OCI-LY1 (cell line): ENCODE data around the gene NLRP13.

ENCODE experiments used
- H2AFZ ChIP-seq: fragments of 200-600 bp; sonication (generic), shearing (Covaris generic); 2 replicates; pipeline ENCODE4 v1.6.0; 2014; ENCODE audit warnings: antibody characterized with exemption, mild to moderate bottlenecking, low read length
- H3F3A ChIP-seq: fragments of 200-600 bp; sonication (generic), shearing (Covaris generic); 2 replicates; pipeline ENCODE4 v1.6.0; 2014; ENCODE audit warnings: mild to moderate bottlenecking, antibody characterized with exemption, low read length, moderate library complexity; ENCODE audit not compliant: insufficient read depth
- H3K27ac ChIP-seq: fragments of 200-600 bp; sonication (generic); 2 replicates; pipeline ENCODE4 v1.5.1; 2014; ENCODE audit warnings: low read length, mixed run types, mild to moderate bottlenecking, low read depth; ENCODE audit not compliant: poor library complexity, severe bottlenecking
- H3K27me3 ChIP-seq: fragments of 200-600 bp; sonication (generic); 2 replicates; pipeline ENCODE4 v1.6.0; 2014; ENCODE audit warnings: antibody characterized with exemption, mild to moderate bottlenecking, low read length, moderate library complexity; ENCODE audit not compliant: insufficient read depth
- H3K36me3 ChIP-seq: fragments of 200-600 bp; sonication (generic); 2 replicates; pipeline ENCODE4 v1.6.1; 2014; ENCODE audit warnings: mild to moderate bottlenecking, antibody characterized with exemption, low read length, moderate library complexity, mixed read lengths; ENCODE audit not compliant: insufficient read depth
- H3K4me1 ChIP-seq: fragments of 200-600 bp; sonication (generic); 2 replicates; pipeline ENCODE4 v1.5.1; 2014; ENCODE audit warnings: mild to moderate bottlenecking, low read length, moderate library complexity; ENCODE audit not compliant: insufficient read depth, severe bottlenecking
- H3K4me2 ChIP-seq: fragments of 200-600 bp; sonication (generic), shearing (Covaris generic); 2 replicates; pipeline ENCODE4 v1.6.1; 2014; ENCODE audit warnings: low read length
- H3K4me3 ChIP-seq: fragments of 200-600 bp; sonication (generic); 2 replicates; pipeline ENCODE4 v1.5.1; 2014; ENCODE audit warnings: low read length, low read depth, mild to moderate bottlenecking, mixed read lengths; ENCODE audit not compliant: poor library complexity, severe bottlenecking
- H3K79me2 ChIP-seq: fragments of 200-600 bp; shearing (Covaris generic); 2 replicates; pipeline ENCODE4 v1.6.1; 2016; ENCODE audit warnings: mixed run types, low read length, mixed read lengths; ENCODE audit not compliant: insufficient read depth
- H3K9ac ChIP-seq: fragments of 200-600 bp; sonication (generic), shearing (Covaris generic); 2 replicates; pipeline ENCODE4 v1.6.1; 2014; ENCODE audit warnings: mild to moderate bottlenecking, low read length, mixed read lengths
- H3K9me2 ChIP-seq: fragments of 200-600 bp; sonication (generic), shearing (Covaris generic); 2 replicates; pipeline ENCODE4 v1.6.1; 2014; ENCODE audit warnings: low read depth, mild to moderate bottlenecking, low read length, mixed read lengths
- H3K9me3 ChIP-seq: fragments of 200-600 bp; shearing (Covaris generic); 2 replicates; pipeline ENCODE4 v1.6.1; 2014; ENCODE audit warnings: low read length, mixed read lengths
- H4K20me1 ChIP-seq: fragments of 200-600 bp; sonication (generic), shearing (Covaris generic); 2 replicates; pipeline ENCODE4 v1.6.0; 2016; ENCODE audit warnings: mild to moderate bottlenecking, low read length; ENCODE audit not compliant: insufficient read depth
- EZH2 ChIP-seq: fragments of 200-600 bp; sonication (generic), shearing (Covaris generic); IDR thresholded peaks from 2 replicates; pipeline ENCODE4 v1.8.0; 2017; ENCODE audit warnings: borderline replicate concordance, mixed run types, mild to moderate bottlenecking, antibody characterized with exemption, low read length, moderate library complexity, mixed read lengths
- TF ChIP-seq, protein P1 (sequence below): fragments of 200-600 bp; sonication (generic), shearing (Covaris generic); IDR thresholded peaks from 2 replicates; pipeline ENCODE4 v1.5.1; 2017; ENCODE audit warnings: mild to moderate bottlenecking, antibody characterized with exemption, low read length, moderate library complexity, mixed read lengths

The NLRP13 gene

DNA sequence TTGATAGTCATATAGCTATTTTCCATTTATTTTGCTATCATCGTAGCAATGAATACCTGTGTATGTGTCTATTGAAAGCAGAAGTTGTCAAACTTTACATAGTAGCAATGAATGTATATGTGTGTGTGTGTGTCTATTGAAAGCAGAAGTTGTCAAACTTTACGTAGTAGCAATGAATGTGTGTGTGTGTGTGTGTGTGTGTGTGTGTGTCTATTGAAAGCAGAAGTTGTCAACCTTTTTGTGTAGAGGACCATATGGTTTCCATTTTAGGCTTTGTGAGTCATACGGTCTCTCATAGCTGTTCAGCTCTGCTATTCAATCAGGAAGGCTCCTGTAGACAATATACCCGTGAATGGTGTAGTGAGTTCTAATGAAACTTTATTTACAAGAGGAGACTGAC lies 75.0 kb downstream of the NLRP13 start:
- H3K36me3 ChIP-seq, result no peaks in the 10 kb centered on the region
- TF ChIP-seq, protein P1, sequence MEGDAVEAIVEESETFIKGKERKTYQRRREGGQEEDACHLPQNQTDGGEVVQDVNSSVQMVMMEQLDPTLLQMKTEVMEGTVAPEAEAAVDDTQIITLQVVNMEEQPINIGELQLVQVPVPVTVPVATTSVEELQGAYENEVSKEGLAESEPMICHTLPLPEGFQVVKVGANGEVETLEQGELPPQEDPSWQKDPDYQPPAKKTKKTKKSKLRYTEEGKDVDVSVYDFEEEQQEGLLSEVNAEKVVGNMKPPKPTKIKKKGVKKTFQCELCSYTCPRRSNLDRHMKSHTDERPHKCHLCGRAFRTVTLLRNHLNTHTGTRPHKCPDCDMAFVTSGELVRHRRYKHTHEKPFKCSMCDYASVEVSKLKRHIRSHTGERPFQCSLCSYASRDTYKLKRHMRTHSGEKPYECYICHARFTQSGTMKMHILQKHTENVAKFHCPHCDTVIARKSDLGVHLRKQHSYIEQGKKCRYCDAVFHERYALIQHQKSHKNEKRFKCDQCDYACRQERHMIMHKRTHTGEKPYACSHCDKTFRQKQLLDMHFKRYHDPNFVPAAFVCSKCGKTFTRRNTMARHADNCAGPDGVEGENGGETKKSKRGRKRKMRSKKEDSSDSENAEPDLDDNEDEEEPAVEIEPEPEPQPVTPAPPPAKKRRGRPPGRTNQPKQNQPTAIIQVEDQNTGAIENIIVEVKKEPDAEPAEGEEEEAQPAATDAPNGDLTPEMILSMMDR, result no peak
- no peak for TF ChIP-seq EZH2
- H4K20me1 ChIP-seq, result no peaks in the 10 kb centered on the region
- H3K27ac ChIP-seq, result no peak overlapping the region
- no peak overlapping the region for H3K9ac ChIP-seq
- no peaks in the 10 kb centered on the region for H3K9me2 ChIP-seq
- no peak overlapping the region for H3K4me2 ChIP-seq
- H3F3A ChIP-seq, result no peaks in the 10 kb centered on the region
- no peaks in the 10 kb centered on the region for H3K9me3 ChIP-seq
- H3K4me1 ChIP-seq, result no peaks in the 10 kb centered on the region
- no peak overlapping the region for H3K4me3 ChIP-seq
- H2AFZ ChIP-seq, result no peak overlapping the region
- H3K79me2 ChIP-seq, result no peaks in the 10 kb centered on the region
- H3K27me3 ChIP-seq, result peaks cover 6% of the 10 kb centered on the region; the same call in 1 of the 2 replicates

DNA sequence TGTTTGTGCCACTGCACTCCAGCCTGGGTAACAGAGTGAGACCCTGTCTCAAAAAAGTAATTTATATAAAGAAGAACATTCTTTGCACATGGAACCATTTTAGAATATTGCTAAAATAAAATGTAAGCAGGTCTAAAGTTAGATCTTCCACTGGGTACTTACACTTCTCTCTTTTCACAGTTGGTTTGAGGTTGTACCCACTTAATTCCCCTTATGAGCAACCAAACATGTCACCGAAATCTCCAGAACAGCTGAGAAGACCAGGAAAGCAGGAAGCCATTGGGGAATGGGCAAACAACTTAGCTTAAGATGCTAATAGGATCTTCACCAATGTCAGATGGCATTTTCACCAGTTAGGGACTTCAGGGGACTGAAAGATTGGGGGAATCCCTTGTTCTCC lies 77.0 kb downstream of the NLRP13 start:
- H3K9me2 ChIP-seq, result no peaks in the 10 kb centered on the region
- no peak overlapping the region for H2AFZ ChIP-seq
- H4K20me1 ChIP-seq, result no peaks in the 10 kb centered on the region
- peaks cover 6% of the 10 kb centered on the region; the same call in 1 of the 2 replicates for H3K27me3 ChIP-seq
- no peak overlapping the region for H3K9ac ChIP-seq
- no peak overlapping the region for H3K4me2 ChIP-seq
- no peak overlapping the region for H3K4me3 ChIP-seq
- no peaks in the 10 kb centered on the region for H3K4me1 ChIP-seq
- no peaks in the 10 kb centered on the region for H3K79me2 ChIP-seq
- no peaks in the 10 kb centered on the region for H3K36me3 ChIP-seq
- H3K27ac ChIP-seq, result no peak overlapping the region
- no peaks in the 10 kb centered on the region for H3K9me3 ChIP-seq
- H3F3A ChIP-seq, result no peaks in the 10 kb centered on the region
- no peak for TF ChIP-seq EZH2
- TF ChIP-seq, protein P1, result no peak
